ENCODE results near the gene CATSPERE.
"Not testable (repeated sequence)": the region's sequence is repeated elsewhere in the genome, so short reads cannot be mapped to it uniquely, and the experiment has no call there.

The CATSPERE gene

GRCh38 chr1:244666672-244667418 is 205.8 kb downstream of the CATSPERE start:
- not testable (repeated sequence) for DNase-seq

DNA sequence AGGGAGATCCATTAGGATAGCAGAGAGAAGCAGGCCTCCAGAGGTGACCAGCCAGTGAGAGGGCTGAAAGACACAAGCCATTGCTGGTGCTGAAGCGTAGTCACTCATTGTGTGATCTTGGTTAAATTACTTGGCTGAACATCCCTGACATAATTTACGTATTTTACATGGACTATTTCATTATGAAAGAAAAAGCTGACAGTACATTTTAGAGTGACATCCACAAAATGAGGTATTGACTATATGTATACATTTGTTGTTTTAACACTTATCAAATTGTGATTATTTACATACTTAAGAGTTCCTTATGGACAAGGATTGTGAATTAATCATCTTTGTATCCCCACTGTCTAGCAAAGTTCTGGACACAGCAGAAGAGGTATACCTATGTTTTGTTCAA is 206.7 kb downstream of the CATSPERE start:
- no peak for DNase-seq

DNA sequence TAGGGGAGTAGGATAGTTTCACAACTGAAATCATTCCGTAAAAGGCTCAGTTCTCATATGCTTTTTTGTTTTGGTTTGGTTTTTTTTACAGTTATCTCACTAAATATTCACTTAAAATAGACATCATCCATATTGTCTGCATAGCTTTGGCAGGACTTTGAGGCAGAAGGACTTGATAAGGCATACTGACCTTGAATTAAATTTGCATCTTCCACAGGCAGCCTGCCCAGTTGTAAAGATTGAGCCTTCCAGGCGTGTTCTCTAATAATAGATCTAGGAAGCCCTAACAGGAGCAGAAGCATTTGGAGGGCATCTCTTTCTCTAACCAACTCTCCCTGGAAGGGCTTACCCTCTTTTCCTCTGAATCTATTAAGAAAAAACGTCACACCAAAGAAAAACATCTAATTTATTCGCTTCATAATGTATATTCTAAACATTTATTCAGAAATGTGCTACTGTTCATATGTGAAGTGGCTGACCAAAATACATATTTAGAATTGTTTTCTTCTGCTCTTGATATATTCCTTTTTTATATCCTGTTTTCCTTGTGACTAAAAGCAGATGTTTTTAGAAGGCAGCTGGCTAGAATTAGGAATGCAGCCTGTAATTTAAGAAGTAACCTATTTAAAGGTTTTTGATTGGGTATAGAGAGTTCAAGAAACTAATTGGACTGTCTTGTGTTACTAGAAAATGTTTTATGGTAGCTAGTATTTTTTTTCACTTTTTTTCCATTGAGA is 212.0 kb downstream of the CATSPERE start:
- no peak for DNase-seq

DNA sequence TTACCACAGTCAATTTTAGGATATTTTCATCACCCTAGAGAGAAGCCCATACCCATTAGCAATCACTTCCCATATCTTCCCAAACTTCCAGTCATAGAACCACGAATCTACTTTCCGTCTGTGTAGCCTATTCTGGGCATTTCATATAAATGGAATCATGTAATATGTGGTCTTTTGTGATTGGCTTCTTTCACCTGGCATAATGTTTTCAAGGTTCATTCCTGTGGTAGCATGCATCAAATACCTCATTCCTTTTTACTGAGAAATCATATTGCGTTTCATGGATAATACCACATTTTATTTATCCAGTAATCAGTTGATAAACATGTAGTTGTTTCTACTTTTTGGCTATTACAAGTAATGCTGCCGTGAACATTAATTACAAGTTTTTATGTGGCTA is 213.4 kb downstream of the CATSPERE start:
- no peak for DNase-seq

- DNase-seq = no peak
Measured at GRCh38 chr1:244675167-244675566, 214.1 kb downstream of the CATSPERE start.

DNA sequence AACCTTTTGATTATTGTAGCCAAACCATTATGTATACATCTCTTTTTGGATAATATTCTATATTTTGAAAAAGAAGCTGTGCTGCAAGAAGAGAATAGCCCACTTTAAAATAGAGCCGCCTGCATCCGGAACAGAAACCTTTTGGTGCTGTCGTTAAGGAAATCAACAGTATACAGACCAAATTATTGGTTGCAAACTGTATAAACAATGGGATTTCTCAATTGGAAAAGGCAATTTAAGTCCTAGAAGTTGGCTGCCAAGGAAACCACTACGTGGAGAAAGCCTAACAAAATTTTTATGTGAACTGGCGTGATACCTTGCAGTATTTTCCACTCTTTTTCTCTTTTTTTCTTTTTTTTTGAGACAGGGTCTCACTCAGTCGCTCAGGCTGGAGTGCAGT is 217.6 kb downstream of the CATSPERE start:
- DNase-seq = no peak

DNA sequence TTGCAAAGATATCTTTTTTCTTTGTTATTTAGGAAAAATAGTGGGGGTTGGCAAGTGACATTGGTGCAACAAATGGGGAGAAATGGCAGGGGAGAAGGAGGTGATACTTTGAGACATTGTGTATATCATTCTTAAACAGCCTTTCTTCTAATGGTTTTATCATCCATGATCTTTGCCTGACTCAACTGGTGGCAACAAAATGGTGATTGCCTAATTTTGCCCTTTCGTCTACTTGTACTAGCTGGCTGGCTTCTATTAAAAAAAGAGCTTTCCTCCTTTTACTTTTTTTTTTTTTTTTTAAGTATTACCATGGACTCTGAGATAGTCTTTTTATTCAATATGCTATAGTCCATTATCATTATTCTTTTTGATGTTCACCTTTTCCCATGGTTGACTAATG is 219.6 kb downstream of the CATSPERE start:
- DNase-seq = no peak

DNA sequence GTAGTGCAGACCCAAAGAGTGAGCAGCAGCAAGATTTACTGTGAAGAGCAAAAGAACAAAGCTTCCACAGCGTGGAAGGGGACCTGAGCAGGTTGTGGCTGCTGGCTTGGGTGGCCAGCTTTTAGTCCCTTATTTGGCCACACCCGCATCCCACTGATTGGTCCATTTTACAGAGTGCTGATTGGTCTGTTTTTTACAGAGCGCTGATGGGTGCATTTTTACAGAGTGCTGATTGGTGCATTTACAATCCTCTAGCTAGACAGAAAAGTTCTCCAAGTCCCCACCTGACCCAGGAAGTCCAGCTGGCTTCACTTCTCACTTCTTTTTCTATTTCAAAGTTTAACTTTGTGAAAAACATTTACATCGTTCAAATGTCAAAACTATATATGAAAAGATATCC is 221.0 kb downstream of the CATSPERE start:
- not testable (repeated sequence) for DNase-seq

Data from central memory CD4-positive, alpha-beta T cell (primary cell).